IMR-90 (cell line): Measurements from ENCODE around the gene SMARCA2. TPM values are rescaled to one million over a fixed set of nuclear protein-coding genes. Genes with fewer than 3 reads are reported as not detected.

Experiments
- ATAC-seq: fragments of 200-7000 bp; cut with Tn5 transposase; 2 replicates; pipeline ENCODE4 v1.9.1; 2020; ENCODE audit warnings: low read depth, mild to moderate bottlenecking, moderate library complexity
- BruUV-seq: library from RNA; stranded (reverse); fragments of 400-500 nt; replicated peaks from 2 replicates; lab custom pipeline; 2021; lab: Mats Ljungman, UMichigan
- CTCF ChIA-PET: fragments of 300-600 bp; formaldehyde crosslinking; extraction: SDS; loops from one replicate; lab custom pipeline; 2021; ENCODE audit warnings: antibody characterized with exemption; lab: Yijun Ruan, JAX
- POLR2A ChIA-PET: fragments of 300-600 bp; sonication (Branson Sonifier 250); formaldehyde crosslinking; loops from one replicate; lab custom pipeline; 2022; ENCODE audit warnings: antibody characterized with exemption; ENCODE audit not compliant: unreplicated experiment; lab: Charles Lee
- DNase-seq: peaks from one replicate; pipeline ENCODE4 v3.0.0; 2013
- H2AFZ ChIP-seq: replicated peaks from 2 replicates; pipeline ENCODE3; 2013; ENCODE audit warnings: low read length, mild to moderate bottlenecking; ENCODE audit not compliant: poor library complexity
- H2AK5ac ChIP-seq: 2 replicates; pipeline ENCODE4 v1.6.1; 2013; ENCODE audit warnings: low read depth, low read length, inconsistent platforms
- H2AK9ac ChIP-seq: replicated peaks from 2 replicates; pipeline ENCODE3; 2013; ENCODE audit warnings: mild to moderate bottlenecking, low read depth, low read length, moderate library complexity; ENCODE audit not compliant: poor library complexity
- H2BK120ac ChIP-seq: 2 replicates; pipeline ENCODE4 v1.6.1; 2013; ENCODE audit warnings: low read depth, low read length, inconsistent platforms
- H2BK15ac ChIP-seq: 3 replicates; pipeline ENCODE4 v1.6.1; 2013; ENCODE audit warnings: low read depth, low read length, inconsistent platforms
- H2BK20ac ChIP-seq: 2 replicates; pipeline ENCODE4 v1.6.1; 2013; ENCODE audit warnings: low read depth, mild to moderate bottlenecking, inconsistent platforms, low read length, moderate library complexity
- H2BK5ac ChIP-seq: 2 replicates; pipeline ENCODE4 v1.6.1; 2013; ENCODE audit warnings: mild to moderate bottlenecking, low read depth, low read length, inconsistent platforms; ENCODE audit not compliant: poor library complexity, severe bottlenecking
- H3K14ac ChIP-seq: replicated peaks from 2 replicates; pipeline ENCODE4 v1.6.1; 2013; ENCODE audit warnings: low read depth, low read length, inconsistent platforms
- H3K18ac ChIP-seq: 2 replicates; pipeline ENCODE4 v1.6.1; 2013; ENCODE audit warnings: low read depth, low read length, control low read depth
- H3K23ac ChIP-seq: 2 replicates; pipeline ENCODE4 v1.6.1; 2013; ENCODE audit warnings: low read depth, low read length, inconsistent platforms
- H3K27ac ChIP-seq: 2 replicates; pipeline ENCODE4 v1.5.1; 2013; ENCODE audit warnings: mild to moderate bottlenecking, control low read depth, low read length; ENCODE audit not compliant: insufficient read depth
- H3K27me3 ChIP-seq: 2 replicates; pipeline ENCODE4 v1.6.1; 2013; ENCODE audit warnings: low read length; ENCODE audit not compliant: control insufficient read depth, insufficient read depth
- H3K36me3 ChIP-seq: 2 replicates; pipeline ENCODE4 v1.6.1; 2013; ENCODE audit warnings: low read length, mixed read lengths; ENCODE audit not compliant: control insufficient read depth, insufficient read depth
- H3K4ac ChIP-seq: 2 replicates; pipeline ENCODE4 v1.6.1; 2013; ENCODE audit warnings: low read depth, low read length, inconsistent platforms
- H3K4me1 ChIP-seq: 2 replicates; pipeline ENCODE4 v1.6.1; 2013; ENCODE audit warnings: low read length, mixed read lengths; ENCODE audit not compliant: control insufficient read depth, insufficient read depth
- H3K4me2 ChIP-seq: 2 replicates; pipeline ENCODE4 v1.6.1; 2013; ENCODE audit warnings: low read depth, mild to moderate bottlenecking, control low read depth, low read length, moderate library complexity
- H3K4me3 ChIP-seq: 2 replicates; pipeline ENCODE4 v1.5.1; 2013; ENCODE audit warnings: low read depth, mild to moderate bottlenecking, control low read depth, low read length, moderate library complexity; ENCODE audit not compliant: insufficient read depth
- H3K56ac ChIP-seq: 2 replicates; pipeline ENCODE4 v1.6.1; 2013; ENCODE audit warnings: low read length, inconsistent platforms; ENCODE audit not compliant: insufficient read depth; ENCODE audit errors: extremely low read depth
- H3K79me1 ChIP-seq, 2 experiments: 2 replicates each; pipeline ENCODE4 v1.6.1; 2013; ENCODE audit warnings: low read length in 2 of 2, inconsistent platforms in 1 of 2, low read depth in 1 of 2
- H3K9ac ChIP-seq: 2 replicates; pipeline ENCODE4 v1.6.1; 2013; ENCODE audit warnings: low read depth, low read length, control low read depth
- H3K9me1 ChIP-seq: 2 replicates; pipeline ENCODE4 v1.6.1; 2013; ENCODE audit warnings: low read length, inconsistent platforms; ENCODE audit not compliant: insufficient read depth
- H3K9me3 ChIP-seq: 2 replicates; pipeline ENCODE4 v1.6.1; 2013; ENCODE audit warnings: low read length; ENCODE audit not compliant: control insufficient read depth, insufficient read depth
- H4K20me1 ChIP-seq: 2 replicates; pipeline ENCODE4 v1.6.1; 2013; ENCODE audit warnings: low read length, inconsistent platforms; ENCODE audit not compliant: insufficient read depth
- H4K5ac ChIP-seq: 2 replicates; pipeline ENCODE4 v1.6.1; 2013; ENCODE audit warnings: mild to moderate bottlenecking, low read depth, low read length, control low read depth
- H4K8ac ChIP-seq, 2 experiments: 2 replicates each; pipeline ENCODE4 v1.6.1; 2013; ENCODE audit warnings: low read depth in 2 of 2, low read length in 2 of 2, control low read depth in 1 of 2, inconsistent platforms in 1 of 2
- H4K91ac ChIP-seq: 2 replicates; pipeline ENCODE4 v1.6.1; 2013; ENCODE audit warnings: low read depth, low read length, inconsistent platforms; ENCODE audit not compliant: insufficient read depth
- BHLHE40 ChIP-seq: fragments of 150-350 bp; IDR thresholded peaks from 2 replicates; pipeline ENCODE4 v1.6.1; 2016; ENCODE audit warnings: mild to moderate bottlenecking, low read depth, low read length
- CEBPB ChIP-seq: IDR thresholded peaks from 2 replicates; pipeline ENCODE4 v1.6.1; 2012; ENCODE audit warnings: low read depth, low read length, improper control_type of control experiment
- FOS ChIP-seq: fragments of 150-350 bp; IDR thresholded peaks from 2 replicates; pipeline ENCODE4 v1.6.1; 2016; ENCODE audit warnings: low read depth, low read length
- MAFK ChIP-seq: IDR thresholded peaks from 2 replicates; pipeline ENCODE4 v1.6.1; 2012; ENCODE audit warnings: low read depth, low read length, improper control_type of control experiment
- MAZ ChIP-seq: IDR thresholded peaks from 2 replicates; pipeline ENCODE4 v1.6.1; 2012; ENCODE audit warnings: low read depth, mild to moderate bottlenecking, low read length, improper control_type of control experiment, moderate library complexity, borderline replicate concordance
- MXI1 ChIP-seq: IDR thresholded peaks from 2 replicates; pipeline ENCODE4 v1.6.1; 2012; ENCODE audit warnings: low read depth, mild to moderate bottlenecking, low read length, moderate library complexity, borderline replicate concordance
- POLR2A ChIP-seq: IDR thresholded peaks from 2 replicates; pipeline ENCODE4 v1.6.1; 2012; ENCODE audit warnings: mild to moderate bottlenecking, low read depth, low read length
- RAD21 ChIP-seq: IDR thresholded peaks from 2 replicates; pipeline ENCODE4 v1.6.1; 2012; ENCODE audit warnings: low read length, improper control_type of control experiment
- RCOR1 ChIP-seq: IDR thresholded peaks from 2 replicates; pipeline ENCODE4 v1.6.1; 2012; ENCODE audit warnings: mild to moderate bottlenecking, low read length, improper control_type of control experiment; ENCODE audit not compliant: insufficient replicate concordance
- SMC3 ChIP-seq: fragments of 150-350 bp; IDR thresholded peaks from 2 replicates; pipeline ENCODE4 v1.6.1; 2016; ENCODE audit warnings: low read depth, mild to moderate bottlenecking, antibody characterized with exemption, low read length, moderate library complexity
- dilution Hi-C: fragments of 300-500 bp; cut with HindIII; formaldehyde crosslinking; loops from one replicate; pipeline ENCODE4 v1.14.3; 2018; ENCODE audit warnings: low sequenced_read_pairs; ENCODE audit not compliant: unreplicated experiment
- in situ Hi-C: fragments of 300-500 bp; cut with MboI; formaldehyde crosslinking; loops from 3 replicates; pipeline ENCODE4 v1.14.3; 2019; ENCODE audit warnings: low sequenced_read_pairs, inconsistent platforms, mixed read lengths
- intact Hi-C: fragments of 100-400 bp; cut with micrococcal nuclease; formaldehyde crosslinking; loops from 2 replicates; pipeline ENCODE4 v1.10.0; 2022
- polyA plus RNA-seq, 3 experiments: library from polyadenylated mRNA; depleted of rRNA; stranded (reverse); fragments of >200 nt; gene quantifications; 2 replicates each; pipeline ENCODE4 v1.2.3, GENCODE V29; 2012; ENCODE audit warnings: low replicate concordance in 1 of 3
- total RNA-seq: library from RNA; depleted of rRNA; stranded (reverse); fragments of >200 nt; gene quantifications from 2 replicates; pipeline ENCODE4 v1.2.3, GENCODE V29; 2012
- TF ChIP-seq, protein P1 (sequence below): fragments of 150-350 bp; IDR thresholded peaks from 2 replicates; pipeline ENCODE4 v1.6.1; 2016; ENCODE audit warnings: low read depth, mild to moderate bottlenecking, low read length, moderate library complexity, borderline replicate concordance
- TF ChIP-seq, protein P2 (sequence below): fragments of 150-350 bp; IDR thresholded peaks from 2 replicates; pipeline ENCODE4 v1.6.1; 2017; ENCODE audit warnings: mild to moderate bottlenecking, antibody characterized with exemption, low read length, low read depth

SMARCA2 gene
- total and polyA plus RNA-seq, 2 of the 4 experiments (the other 2 are of a cell fraction) = 25.3 to 26.7 TPM

DNA sequence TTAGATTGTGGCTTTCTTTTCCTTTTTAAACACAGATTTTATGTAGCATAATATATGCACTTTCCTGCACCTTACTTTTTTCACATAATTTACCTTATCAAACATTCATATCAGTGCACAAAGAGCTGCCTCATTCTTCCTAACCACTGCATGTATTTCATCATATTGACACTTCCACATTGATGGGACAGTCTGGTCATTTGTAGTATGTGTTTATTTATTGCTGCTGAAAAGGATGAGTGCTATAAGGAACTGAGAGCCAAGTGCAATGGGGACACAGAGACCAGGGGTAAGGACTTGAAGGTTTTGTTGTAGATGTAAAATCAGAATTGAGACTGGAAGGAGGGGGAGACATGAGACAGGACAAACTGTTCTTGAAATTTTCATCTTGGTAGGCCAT is 193.8 kb downstream of the SMARCA2 start:
- in situ Hi-C loops = no loop called here

More for the DNA sequence above, 193.8 kb downstream of the SMARCA2 start:
- Histone ChIP-seq H3K27me3 (no peaks in the 10 kb centered on the region), H3K9ac (no peak overlapping the region), H3K79me1 (no peaks in the 10 kb centered on the region), H2BK20ac (no peak overlapping the region), H3K9me3 (no peaks in the 10 kb centered on the region), H2BK15ac (no peak overlapping the region), H4K91ac (no peak overlapping the region), H3K36me3 (no peaks in the 10 kb centered on the region), H3K14ac (peak overlapping the region; percentile 30; the same call in 1 of the 2 replicates), H2BK120ac (no peak overlapping the region), H4K5ac (no peak overlapping the region), H3K4me1 (no peaks in the 10 kb centered on the region), H2AK5ac (no peak overlapping the region), H3K9me1 (no peaks in the 10 kb centered on the region), H2AK9ac (no peak overlapping the region), H3K27ac (no peak overlapping the region), H4K20me1 (no peaks in the 10 kb centered on the region), H3K18ac (no peak overlapping the region), H3K4me2 (no peak overlapping the region), H3K4ac (no peak overlapping the region), H2BK5ac (no peak overlapping the region), H2AFZ (no peak overlapping the region), H3K4me3 (no peak overlapping the region), H3K56ac (no peak overlapping the region), H3K23ac (no peak overlapping the region), H4K8ac (no peak overlapping the region)
- ATAC-seq = no peak
- TF ChIP-seq RCOR1 (no peak), SMC3 (no peak), FOS (no peak), POLR2A (no peak), BHLHE40 (no peak), MAFK (no peak), CEBPB (no peak), MXI1 (no peak), MAZ (no peak), RAD21 (no peak)
- TF ChIP-seq, protein P1, sequence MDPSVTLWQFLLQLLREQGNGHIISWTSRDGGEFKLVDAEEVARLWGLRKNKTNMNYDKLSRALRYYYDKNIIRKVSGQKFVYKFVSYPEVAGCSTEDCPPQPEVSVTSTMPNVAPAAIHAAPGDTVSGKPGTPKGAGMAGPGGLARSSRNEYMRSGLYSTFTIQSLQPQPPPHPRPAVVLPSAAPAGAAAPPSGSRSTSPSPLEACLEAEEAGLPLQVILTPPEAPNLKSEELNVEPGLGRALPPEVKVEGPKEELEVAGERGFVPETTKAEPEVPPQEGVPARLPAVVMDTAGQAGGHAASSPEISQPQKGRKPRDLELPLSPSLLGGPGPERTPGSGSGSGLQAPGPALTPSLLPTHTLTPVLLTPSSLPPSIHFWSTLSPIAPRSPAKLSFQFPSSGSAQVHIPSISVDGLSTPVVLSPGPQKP = no peak
- TF ChIP-seq, protein P2, sequence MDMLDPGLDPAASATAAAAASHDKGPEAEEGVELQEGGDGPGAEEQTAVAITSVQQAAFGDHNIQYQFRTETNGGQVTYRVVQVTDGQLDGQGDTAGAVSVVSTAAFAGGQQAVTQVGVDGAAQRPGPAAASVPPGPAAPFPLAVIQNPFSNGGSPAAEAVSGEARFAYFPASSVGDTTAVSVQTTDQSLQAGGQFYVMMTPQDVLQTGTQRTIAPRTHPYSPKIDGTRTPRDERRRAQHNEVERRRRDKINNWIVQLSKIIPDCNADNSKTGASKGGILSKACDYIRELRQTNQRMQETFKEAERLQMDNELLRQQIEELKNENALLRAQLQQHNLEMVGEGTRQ = no peak
- ChIA-PET POLR2A (no interaction called here), CTCF (no interaction called here)
- intact Hi-C loops = no loop called here
- dilution Hi-C loops = no loop called here
- no TSS peak for BruUV-seq
- DNase-seq = no peak
